Keratinocyte (primary cell): ENCODE data around the gene CDH16. TPM values are rescaled to one million over a fixed set of nuclear protein-coding genes. Genes with fewer than 3 reads are reported as not detected.

Experiments used
- DNase-seq: peaks from one replicate; pipeline ENCODE4 v3.0.0-alpha.2; 2011; ENCODE audit warnings: low read depth, missing footprints, low spot score
- FAIRE-seq: peaks from 2 replicates; lab custom pipeline; 2011; peaks lifted over from hg19 to GRCh38; lab: Jason Lieb, UNC
- H2AFZ ChIP-seq: 2 replicates; pipeline ENCODE4 v1.6.0; 2012; ENCODE audit warnings: low read length, control low read depth, inconsistent platforms; ENCODE audit not compliant: control insufficient read depth
- H3K27ac ChIP-seq: 2 replicates; pipeline ENCODE4 v1.5.1; 2011; ENCODE audit warnings: low read length; ENCODE audit not compliant: control insufficient read depth, insufficient read depth
- H3K27me3 ChIP-seq: 3 replicates; pipeline ENCODE4 v1.6.0; 2011; ENCODE audit warnings: low read length; ENCODE audit not compliant: control insufficient read depth, insufficient read depth; ENCODE audit errors: extremely low read depth
- H3K36me3 ChIP-seq, 2 experiments: 2 replicates in 1 of 2; 3 replicates in 1 of 2; pipeline ENCODE4 v1.5.1; 2011; ENCODE audit warnings: low read length in 2 of 2, mild to moderate bottlenecking in 1 of 2; ENCODE audit not compliant: control insufficient read depth in 2 of 2, insufficient read depth in 2 of 2; ENCODE audit errors: extremely low read depth in 1 of 2
- H3K4me1 ChIP-seq: 3 replicates; pipeline ENCODE4 v1.5.1; 2011; ENCODE audit warnings: low read length; ENCODE audit not compliant: control insufficient read depth, insufficient read depth; ENCODE audit errors: extremely low read depth
- H3K4me2 ChIP-seq: 3 replicates; pipeline ENCODE4 v1.6.0; 2011; ENCODE audit warnings: low read depth, low read length; ENCODE audit not compliant: control insufficient read depth, insufficient read depth; ENCODE audit errors: extremely low read depth
- H3K4me3 ChIP-seq, 3 experiments: fragments of 200-600 bp in 1 of 3; sonication (generic) in 1 of 3; 2 replicates in 2 of 3; 3 replicates in 1 of 3; pipeline ENCODE4 v1.5.1; 2011 to 2016; ENCODE audit warnings: low read length in 3 of 3, mild to moderate bottlenecking in 3 of 3, control low read depth in 2 of 3, inconsistent platforms in 1 of 3, low read depth in 1 of 3, mixed read lengths in 1 of 3, mixed run types in 1 of 3, moderate library complexity in 1 of 3; ENCODE audit not compliant: control insufficient read depth in 2 of 3, insufficient read depth in 2 of 3; ENCODE audit errors: extremely low read depth in 1 of 3
- H3K79me2 ChIP-seq: 2 replicates; pipeline ENCODE4 v1.6.0; 2012; ENCODE audit warnings: low read length; ENCODE audit not compliant: control insufficient read depth, insufficient read depth
- H3K9ac ChIP-seq: 3 replicates; pipeline ENCODE4 v1.6.0; 2011; ENCODE audit warnings: low read length; ENCODE audit not compliant: control insufficient read depth, insufficient read depth; ENCODE audit errors: extremely low read depth
- H3K9me1 ChIP-seq: 3 replicates; pipeline ENCODE4 v1.6.0; 2011; ENCODE audit warnings: low read length; ENCODE audit not compliant: control insufficient read depth, insufficient read depth; ENCODE audit errors: extremely low read depth
- H3K9me3 ChIP-seq: 2 replicates; pipeline ENCODE4 v1.5.1; 2012; ENCODE audit warnings: low read depth, low read length; ENCODE audit not compliant: control insufficient read depth
- H4K20me1 ChIP-seq: 3 replicates; pipeline ENCODE4 v1.6.0; 2011; ENCODE audit warnings: low read length; ENCODE audit not compliant: control insufficient read depth, insufficient read depth; ENCODE audit errors: extremely low read depth
- CTCF ChIP-seq, 3 experiments: IDR thresholded peaks in 1 of 3; conservative IDR thresholded peaks in 1 of 3; optimal IDR thresholded peaks in 1 of 3; 2 replicates in 2 of 3; 3 replicates in 1 of 3; pipeline versions ENCODE3 to v1.5.1; 2011; ENCODE audit warnings: low read length in 3 of 3, mild to moderate bottlenecking in 3 of 3, moderate library complexity in 2 of 3, control low read depth in 1 of 3, inconsistent platforms in 1 of 3; ENCODE audit not compliant: insufficient read depth in 2 of 3; ENCODE audit errors: extremely low read depth in 1 of 3
- EZH2 ChIP-seq: IDR thresholded peaks from one replicate; pipeline ENCODE4 v1.6.1; 2012; ENCODE audit warnings: inconsistent platforms, mild to moderate bottlenecking, low read length, moderate library complexity
- dilution Hi-C: fragments of 300-500 bp; cut with MboI; formaldehyde crosslinking; loops from one replicate; pipeline ENCODE4 v1.7.0; 2020; ENCODE audit warnings: low sequenced_read_pairs; ENCODE audit not compliant: extremely low pct_ligation_motif_present
- polyA minus RNA-seq, 3 experiments: library from RNA; depleted of rRNA, polyadenylated mRNA; stranded (reverse); fragments of >200 nt; gene quantifications; 1 replicate in 1 of 3; 2 replicates in 1 of 3; 3 replicates in 1 of 3; pipeline ENCODE4 v1.2.3, GENCODE V29; 2011
- polyA plus RNA-seq, 5 experiments: library from polyadenylated mRNA; depleted of rRNA in 3 of 5; stranded (reverse) in 3 of 5; stranded (forward) in 1 of 5; unstranded in 1 of 5; fragments of >200 nt; gene quantifications; 1 replicate in 1 of 5; 2 replicates in 3 of 5; 3 replicates in 1 of 5; pipeline versions ENCODE4 v1.2.1 to v1.2.3, GENCODE V29; 2011 to 2012; ENCODE audit warnings: missing spikeins in 2 of 5, low read depth in 1 of 5, low replicate concordance in 1 of 5

The CDH16 gene, protein sequence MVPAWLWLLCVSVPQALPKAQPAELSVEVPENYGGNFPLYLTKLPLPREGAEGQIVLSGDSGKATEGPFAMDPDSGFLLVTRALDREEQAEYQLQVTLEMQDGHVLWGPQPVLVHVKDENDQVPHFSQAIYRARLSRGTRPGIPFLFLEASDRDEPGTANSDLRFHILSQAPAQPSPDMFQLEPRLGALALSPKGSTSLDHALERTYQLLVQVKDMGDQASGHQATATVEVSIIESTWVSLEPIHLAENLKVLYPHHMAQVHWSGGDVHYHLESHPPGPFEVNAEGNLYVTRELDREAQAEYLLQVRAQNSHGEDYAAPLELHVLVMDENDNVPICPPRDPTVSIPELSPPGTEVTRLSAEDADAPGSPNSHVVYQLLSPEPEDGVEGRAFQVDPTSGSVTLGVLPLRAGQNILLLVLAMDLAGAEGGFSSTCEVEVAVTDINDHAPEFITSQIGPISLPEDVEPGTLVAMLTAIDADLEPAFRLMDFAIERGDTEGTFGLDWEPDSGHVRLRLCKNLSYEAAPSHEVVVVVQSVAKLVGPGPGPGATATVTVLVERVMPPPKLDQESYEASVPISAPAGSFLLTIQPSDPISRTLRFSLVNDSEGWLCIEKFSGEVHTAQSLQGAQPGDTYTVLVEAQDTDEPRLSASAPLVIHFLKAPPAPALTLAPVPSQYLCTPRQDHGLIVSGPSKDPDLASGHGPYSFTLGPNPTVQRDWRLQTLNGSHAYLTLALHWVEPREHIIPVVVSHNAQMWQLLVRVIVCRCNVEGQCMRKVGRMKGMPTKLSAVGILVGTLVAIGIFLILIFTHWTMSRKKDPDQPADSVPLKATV
- polyA plus RNA-seq (0.16 to 2.1 TPM (median 0.45 TPM) in 3 replicates), polyA minus RNA-seq (0.33 to 1.6 TPM (median 0.35 TPM) in 3 replicates)
- polyA plus RNA-seq (2011; ENCODE audit: low read depth): 0.44 TPM
- polyA plus RNA-seq (2011; cell fraction: cytosol; rRNA removed): 0.50 and 0.60 TPM in 2 replicates
- 0.33 and 0.49 TPM in 2 replicates for polyA plus RNA-seq (2011; cell fraction: nucleus; rRNA removed)
- 0.39 and 3.9 TPM in 2 replicates for polyA plus RNA-seq (2012; ENCODE audit: low replicate concordance)
- polyA minus RNA-seq (2011; cell fraction: cytosol; rRNA and poly(A)+ RNA removed): 1.2 TPM
- polyA minus RNA-seq (2011; cell fraction: nucleus; rRNA and poly(A)+ RNA removed): 0.32 TPM in 1 of 2 replicates, not detected in the other

- TF ChIP-seq CTCF (optimal IDR thresholded peaks at IDR 0.05 in 1 of 3, IDR thresholded peaks at IDR 0.05 in 1 of 3, conservative IDR thresholded peaks at IDR 0.05 in 1 of 3; ENCODE audit: extremely low read depth in 1 of 3, insufficient read depth in 2 of 3, low read length in 3 of 3): no peak
- TF ChIP-seq EZH2: no peak
- Histone ChIP-seq H3K4me2 (no peak within 1 kb of the TSS), H3K36me3 (no peaks in the 10 kb centered on the region)
Observed at GRCh38 chr16:66918803-66919568, at the start of gene CDH16. Gene CDH16 (minus strand): TSS chr16:66918885. CDS start chr16:66918065, 820 bp downstream.

GRCh38 chr16:66964049-66964448 lies 45.4 kb upstream of the CDH16 start:
- DNase-seq (no peak), FAIRE-seq (no peak)
- Histone ChIP-seq H3K9me1 (no peaks in the 10 kb centered on the region), H3K79me2 (no peaks in the 10 kb centered on the region), H3K9me3 (no peaks in the 10 kb centered on the region), H3K4me3 (no peak overlapping the region), H3K9ac (no peak overlapping the region), H3K27me3 (no peaks in the 10 kb centered on the region), H2AFZ (no peak overlapping the region), H3K4me1 (peaks cover 3% of the 10 kb centered on the region), H3K4me2 (no peak overlapping the region), H3K36me3 (peaks cover 0 to 1% of the 10 kb centered on the region in 2 experiments), H3K27ac (no peak overlapping the region), H4K20me1 (no peaks in the 10 kb centered on the region)
- dilution Hi-C loops: no loop called here
- TF ChIP-seq EZH2 (no peak), CTCF (optimal IDR thresholded peaks at IDR 0.05 in 1 of 3, IDR thresholded peaks at IDR 0.05 in 1 of 3, conservative IDR thresholded peaks at IDR 0.05 in 1 of 3; ENCODE audit: extremely low read depth in 1 of 3, insufficient read depth in 2 of 3, low read length in 3 of 3) (no peak)

More at GRCh38 chr16:66918803-66919568, at the start of gene CDH16:
- peaks cover 24% of the 10 kb centered on the region for H3K27me3 ChIP-seq
- no peak within 1 kb of the TSS for H3K9ac ChIP-seq
- no peak within 1 kb of the TSS for H2AFZ ChIP-seq
- H3K4me3 ChIP-seq: no peak within 1 kb of the TSS
- FAIRE-seq: no peak
- no peaks in the 10 kb centered on the region for H3K79me2 ChIP-seq
- no peaks in the 10 kb centered on the region for H3K9me3 ChIP-seq
- DNase-seq: no peak
- peaks cover 3% of the 10 kb centered on the region for H3K4me1 ChIP-seq
- dilution Hi-C loops: no loop called here
- no peaks in the 10 kb centered on the region for H4K20me1 ChIP-seq
- no peaks in the 10 kb centered on the region for H3K9me1 ChIP-seq
- no peak within 1 kb of the TSS for H3K27ac ChIP-seq
